ENCODE measurements around the gene LTA4H. TPM values are rescaled to one million over a fixed set of nuclear protein-coding genes. Genes with fewer than 3 reads are reported as not detected.
"Not testable (repeated sequence)": the region's sequence is repeated elsewhere in the genome, so short reads cannot be mapped to it uniquely, and the experiment has no call there.

LTA4H gene
- total RNA-seq = 160 TPM

GRCh38 chr12:96035283-96036236, at the start of gene LTA4H:
LTA4H (minus strand) TSS chr12:96035587; CDS start chr12:96035519, 68 bp downstream.
- no peaks in the 10 kb centered on the region for H3K9me3 ChIP-seq (ENCODE audit: low read depth, low read length)
- H3K4me3 ChIP-seq (ENCODE audit: low read length) = peak within 1 kb of the TSS; percentile 90
- H3K4me1 ChIP-seq (ENCODE audit: insufficient read depth, low read length) = peaks cover 57% of the 10 kb centered on the region

GRCh38 chr12:96084624-96085023, 49.2 kb upstream of the LTA4H start:
- Histone ChIP-seq H3K27me3 (ENCODE audit: insufficient read depth, low read length) (no peaks in the 10 kb centered on the region), H3K4me3 (ENCODE audit: low read length) (no peak overlapping the region), H3K9me3 (ENCODE audit: low read depth, low read length) (no peaks in the 10 kb centered on the region), H3K4me1 (ENCODE audit: insufficient read depth, low read length) (no peaks in the 10 kb centered on the region)

More at GRCh38 chr12:96035283-96036236, at the start of gene LTA4H:
- no peaks in the 10 kb centered on the region for H3K27me3 ChIP-seq (ENCODE audit: insufficient read depth, low read length)

DNA sequence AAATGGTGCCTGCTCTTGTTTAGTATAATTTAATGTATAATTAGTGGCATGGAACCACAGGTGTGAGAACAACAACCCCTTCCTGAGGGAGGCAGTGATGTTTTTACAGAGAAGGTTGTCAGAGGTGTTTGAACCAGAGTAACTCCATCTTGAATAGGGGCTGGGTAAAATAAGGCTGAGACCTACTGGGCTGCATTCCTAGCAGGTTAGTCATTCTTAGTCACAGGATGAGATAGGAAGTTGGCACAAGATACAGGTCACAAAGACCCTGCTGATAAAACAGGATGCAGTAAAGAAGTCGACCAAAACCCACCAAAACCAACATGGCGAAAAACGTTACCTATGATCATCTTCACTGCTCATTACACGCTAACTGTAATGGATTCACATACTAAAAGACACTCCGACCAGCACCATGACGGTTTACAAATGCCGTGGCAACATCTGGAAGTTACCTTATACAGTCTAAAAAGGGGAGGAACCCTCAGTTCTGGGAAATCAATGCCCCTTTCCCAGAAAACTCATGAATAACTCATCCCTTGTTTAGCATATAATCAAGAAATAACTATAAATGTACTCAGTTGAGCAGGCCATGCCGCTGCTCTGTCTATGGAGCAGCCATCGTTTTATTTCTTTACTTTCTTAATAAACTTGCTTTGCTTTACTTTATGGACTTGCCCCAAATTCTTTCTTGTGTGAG, 47.8 kb upstream of the LTA4H start:
- Histone ChIP-seq H3K27me3 (ENCODE audit: insufficient read depth, low read length) (no peaks in the 10 kb centered on the region), H3K4me3 (ENCODE audit: low read length) (no peak overlapping the region), H3K9me3 (ENCODE audit: low read depth, low read length) (no peaks in the 10 kb centered on the region), H3K4me1 (ENCODE audit: insufficient read depth, low read length) (no peaks in the 10 kb centered on the region)

DNA sequence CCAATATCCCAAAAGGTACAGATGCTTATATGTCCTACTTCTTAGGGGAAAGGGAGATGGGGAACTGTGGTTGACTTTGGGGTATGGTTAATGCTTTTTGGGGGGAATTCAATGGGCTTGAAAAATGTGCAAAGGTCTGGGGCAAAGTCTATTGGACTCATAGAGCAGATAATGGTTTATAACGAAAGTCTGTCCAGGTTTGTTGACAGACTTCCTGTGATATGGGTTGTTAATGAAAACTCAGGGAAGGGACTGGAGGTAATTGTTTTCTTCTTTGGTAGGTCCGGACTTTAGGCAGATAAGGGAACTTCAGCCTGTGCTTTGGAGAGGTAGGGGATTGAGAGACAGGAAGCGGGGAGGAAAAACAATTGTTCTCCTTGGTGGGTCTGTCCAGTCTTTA, 46.2 kb upstream of the LTA4H start:
- H3K4me1 ChIP-seq (ENCODE audit: insufficient read depth, low read length) = no peaks in the 10 kb centered on the region
- no peak overlapping the region for H3K4me3 ChIP-seq (ENCODE audit: low read length)
- H3K9me3 ChIP-seq (ENCODE audit: low read depth, low read length) = no peaks in the 10 kb centered on the region
- no peaks in the 10 kb centered on the region for H3K27me3 ChIP-seq (ENCODE audit: insufficient read depth, low read length)

DNA sequence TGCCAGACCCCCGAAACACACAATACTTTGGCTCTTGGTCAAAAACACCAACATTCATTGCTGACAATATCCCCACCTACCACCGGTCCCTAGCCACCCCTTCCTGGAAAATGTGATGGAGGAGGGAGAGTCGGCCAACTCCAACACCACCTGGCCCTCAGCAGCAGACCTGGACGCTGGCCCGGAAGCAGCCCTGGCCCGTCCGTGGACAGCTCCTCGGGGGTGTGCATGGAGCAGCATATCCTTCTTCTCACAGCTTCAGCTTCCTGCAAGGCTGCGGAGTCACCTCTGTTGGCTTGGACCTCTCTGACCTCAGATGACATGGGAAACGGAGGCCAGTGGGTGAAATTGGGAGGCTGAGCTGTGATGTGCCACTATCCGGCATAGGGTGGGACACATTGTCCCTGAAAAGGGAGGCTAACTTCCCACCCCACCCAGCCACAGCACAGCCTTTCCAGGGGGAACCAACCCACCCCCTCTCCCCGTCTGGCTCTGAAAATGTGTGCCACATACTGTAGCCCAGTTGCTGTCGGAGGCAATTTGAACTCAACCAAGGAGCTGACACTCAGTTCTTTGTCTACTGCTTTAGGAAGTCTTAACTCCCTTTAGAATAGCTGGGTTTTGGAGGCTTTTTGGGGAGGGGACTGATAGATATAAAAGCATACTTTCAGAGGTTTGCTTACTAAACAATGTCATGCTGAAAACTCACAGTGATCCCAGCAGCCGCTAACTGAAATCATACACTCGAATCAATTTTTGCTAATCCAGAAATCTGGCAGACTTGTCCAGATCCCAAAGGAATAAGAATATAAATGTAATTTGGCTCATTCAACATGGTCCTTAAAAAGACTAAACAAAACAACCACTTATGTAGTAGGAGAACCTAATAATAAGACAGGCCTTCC, 43.1 kb upstream of the LTA4H start:
- no peaks in the 10 kb centered on the region for H3K9me3 ChIP-seq (ENCODE audit: low read depth, low read length)
- no peaks in the 10 kb centered on the region for H3K27me3 ChIP-seq (ENCODE audit: insufficient read depth, low read length)
- no peak overlapping the region for H3K4me3 ChIP-seq (ENCODE audit: low read length)
- peaks cover 13% of the 10 kb centered on the region for H3K4me1 ChIP-seq (ENCODE audit: insufficient read depth, low read length)

DNA sequence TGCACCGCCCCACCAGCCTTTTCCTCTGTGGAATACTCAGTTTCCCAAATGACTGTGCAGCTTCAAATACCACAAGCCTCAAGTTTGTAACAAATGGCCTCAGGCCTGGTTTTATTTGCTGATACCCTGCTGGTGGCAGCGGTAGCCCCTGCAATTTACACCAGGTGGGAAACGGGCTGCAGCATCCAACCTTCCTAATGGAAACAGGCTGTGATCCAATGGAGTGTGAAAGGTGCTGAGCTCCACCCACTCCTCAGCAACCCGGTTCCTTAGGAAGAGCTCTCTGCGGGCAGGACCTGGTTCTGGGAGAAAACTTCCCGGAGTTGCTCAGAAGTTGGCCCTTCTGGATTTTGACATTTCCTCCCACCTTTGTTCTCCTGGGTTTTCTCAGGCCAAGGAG, 41.7 kb upstream of the LTA4H start:
- no peaks in the 10 kb centered on the region for H3K9me3 ChIP-seq (ENCODE audit: low read depth, low read length)
- H3K27me3 ChIP-seq (ENCODE audit: insufficient read depth, low read length) = no peaks in the 10 kb centered on the region
- no peak overlapping the region for H3K4me3 ChIP-seq (ENCODE audit: low read length)
- peaks cover 22% of the 10 kb centered on the region for H3K4me1 ChIP-seq (ENCODE audit: insufficient read depth, low read length)

DNA sequence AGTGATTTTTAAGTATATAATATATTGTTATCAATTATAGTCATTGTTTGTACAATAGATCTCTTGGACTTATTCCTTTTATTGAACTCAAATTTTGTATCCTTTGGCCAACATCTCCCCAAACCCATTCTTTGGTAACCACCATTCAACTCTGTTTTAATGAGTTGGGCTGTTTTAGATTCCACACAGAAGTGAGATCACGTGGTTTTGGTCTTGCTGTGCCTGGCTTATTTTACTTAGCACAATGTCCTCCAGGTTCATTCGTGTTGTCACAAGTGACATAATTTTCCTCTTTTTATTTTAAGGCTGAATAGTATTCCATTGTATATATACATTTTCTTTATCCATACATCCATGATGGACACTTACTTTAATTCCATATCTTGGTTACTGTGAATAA, 40.2 kb upstream of the LTA4H start:
- no peaks in the 10 kb centered on the region for H3K27me3 ChIP-seq (ENCODE audit: insufficient read depth, low read length)
- H3K4me1 ChIP-seq (ENCODE audit: insufficient read depth, low read length) = peaks cover 27% of the 10 kb centered on the region
- H3K4me3 ChIP-seq (ENCODE audit: low read length) = no peak overlapping the region
- no peaks in the 10 kb centered on the region for H3K9me3 ChIP-seq (ENCODE audit: low read depth, low read length)

GRCh38 chr12:96073346-96074330, 38.3 kb upstream of the LTA4H start:
- Histone ChIP-seq H3K4me1 (ENCODE audit: insufficient read depth, low read length) (peaks cover 29% of the 10 kb centered on the region), H3K27me3 (ENCODE audit: insufficient read depth, low read length) (no peaks in the 10 kb centered on the region), H3K9me3 (ENCODE audit: low read depth, low read length) (no peaks in the 10 kb centered on the region), H3K4me3 (ENCODE audit: low read length) (no peak overlapping the region)

GRCh38 chr12:96070670-96071279, 35.4 kb upstream of the LTA4H start:
- Histone ChIP-seq H3K4me3 (ENCODE audit: low read length) (no peak overlapping the region), H3K4me1 (ENCODE audit: insufficient read depth, low read length) (peaks cover 29% of the 10 kb centered on the region), H3K9me3 (ENCODE audit: low read depth, low read length) (no peaks in the 10 kb centered on the region), H3K27me3 (ENCODE audit: insufficient read depth, low read length) (no peaks in the 10 kb centered on the region)

GRCh38 chr12:96069511-96070231, 34.3 kb upstream of the LTA4H start:
- Histone ChIP-seq H3K4me1 (ENCODE audit: insufficient read depth, low read length) (peaks cover 31% of the 10 kb centered on the region), H3K4me3 (ENCODE audit: low read length) (no peak overlapping the region), H3K27me3 (ENCODE audit: insufficient read depth, low read length) (no peaks in the 10 kb centered on the region), H3K9me3 (ENCODE audit: low read depth, low read length) (no peaks in the 10 kb centered on the region)

DNA sequence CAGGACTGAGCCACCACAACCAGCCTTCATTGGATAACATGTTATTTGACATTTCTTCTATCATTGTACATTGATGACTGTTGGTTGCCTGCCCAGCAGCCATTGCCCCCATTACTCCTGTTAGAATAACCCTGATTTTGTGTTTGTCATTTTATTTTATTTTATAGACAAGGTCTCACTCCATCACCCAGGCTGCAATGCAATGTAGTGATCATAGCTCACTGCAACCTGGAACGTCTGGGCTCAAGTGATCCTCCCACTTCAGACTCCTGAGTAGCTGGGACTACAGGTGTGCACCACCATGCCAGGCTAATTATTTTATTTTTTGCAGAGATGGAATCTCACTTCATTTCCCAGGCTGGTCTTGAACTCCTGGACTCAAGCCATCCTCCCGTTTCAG, 33.2 kb upstream of the LTA4H start:
- Histone ChIP-seq H3K4me1 (ENCODE audit: insufficient read depth, low read length) (peaks cover 31% of the 10 kb centered on the region), H3K4me3 (ENCODE audit: low read length) (no peak overlapping the region), H3K9me3 (ENCODE audit: low read depth, low read length) (no peaks in the 10 kb centered on the region), H3K27me3 (ENCODE audit: insufficient read depth, low read length) (no peaks in the 10 kb centered on the region)

DNA sequence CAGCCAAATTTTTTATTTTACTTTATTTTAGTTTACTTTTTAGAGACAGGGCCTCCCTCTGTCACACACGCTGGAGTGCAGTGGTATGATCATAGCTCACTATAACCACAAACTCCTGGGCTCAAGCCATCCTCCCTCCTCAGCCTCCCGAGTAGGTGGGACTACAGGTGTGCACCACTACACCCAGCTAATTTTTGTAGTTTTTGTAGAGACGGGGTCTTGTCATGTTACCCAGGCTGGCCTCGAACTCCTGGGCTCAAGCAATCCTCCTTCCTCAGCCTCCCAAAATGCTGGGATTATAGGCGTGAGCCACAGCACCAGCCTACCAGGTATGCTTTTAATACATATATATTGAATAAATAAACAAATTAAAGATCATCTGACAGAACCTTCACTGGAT, 32.7 kb upstream of the LTA4H start:
- no peak overlapping the region for H3K4me3 ChIP-seq (ENCODE audit: low read length)

DNA sequence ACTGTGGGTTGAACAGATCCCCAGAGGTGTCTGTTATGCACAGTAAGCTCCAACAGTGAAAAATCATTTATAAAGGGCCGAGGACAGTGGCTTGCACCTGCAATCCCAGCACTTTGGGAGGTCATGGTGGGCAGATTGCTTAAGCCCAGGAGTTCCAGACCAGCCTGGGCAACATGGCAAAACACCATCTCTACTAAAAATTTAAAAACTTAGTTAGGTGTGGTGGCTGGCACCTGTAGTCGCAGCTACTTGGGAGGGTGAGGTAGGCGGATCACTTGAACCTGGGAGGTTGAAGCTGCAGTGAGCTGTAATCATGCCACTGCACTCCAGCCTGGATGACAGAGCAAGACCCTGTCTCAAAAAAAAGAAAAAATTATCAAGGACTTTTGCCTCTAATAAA, 30.4 kb upstream of the LTA4H start:
- H3K4me1 ChIP-seq (ENCODE audit: insufficient read depth, low read length) = peaks cover 41% of the 10 kb centered on the region
- H3K4me3 ChIP-seq (ENCODE audit: low read length); H3K27me3 ChIP-seq (ENCODE audit: insufficient read depth, low read length); H3K9me3 ChIP-seq (ENCODE audit: low read depth, low read length): not testable (repeated sequence)

More for the DNA sequence above, 32.7 kb upstream of the LTA4H start:
- Histone ChIP-seq H3K4me1 (ENCODE audit: insufficient read depth, low read length) (peaks cover 31% of the 10 kb centered on the region), H3K9me3 (ENCODE audit: low read depth, low read length) (no peaks in the 10 kb centered on the region), H3K27me3 (ENCODE audit: insufficient read depth, low read length) (no peaks in the 10 kb centered on the region)

Measured in mononuclear cell (primary cell).